ENCODE results near the gene PANX2.
"Not testable (repeated sequence)": the region's sequence is repeated elsewhere in the genome, so short reads cannot be mapped to it uniquely, and the experiment has no call there.

The PANX2 gene, protein sequence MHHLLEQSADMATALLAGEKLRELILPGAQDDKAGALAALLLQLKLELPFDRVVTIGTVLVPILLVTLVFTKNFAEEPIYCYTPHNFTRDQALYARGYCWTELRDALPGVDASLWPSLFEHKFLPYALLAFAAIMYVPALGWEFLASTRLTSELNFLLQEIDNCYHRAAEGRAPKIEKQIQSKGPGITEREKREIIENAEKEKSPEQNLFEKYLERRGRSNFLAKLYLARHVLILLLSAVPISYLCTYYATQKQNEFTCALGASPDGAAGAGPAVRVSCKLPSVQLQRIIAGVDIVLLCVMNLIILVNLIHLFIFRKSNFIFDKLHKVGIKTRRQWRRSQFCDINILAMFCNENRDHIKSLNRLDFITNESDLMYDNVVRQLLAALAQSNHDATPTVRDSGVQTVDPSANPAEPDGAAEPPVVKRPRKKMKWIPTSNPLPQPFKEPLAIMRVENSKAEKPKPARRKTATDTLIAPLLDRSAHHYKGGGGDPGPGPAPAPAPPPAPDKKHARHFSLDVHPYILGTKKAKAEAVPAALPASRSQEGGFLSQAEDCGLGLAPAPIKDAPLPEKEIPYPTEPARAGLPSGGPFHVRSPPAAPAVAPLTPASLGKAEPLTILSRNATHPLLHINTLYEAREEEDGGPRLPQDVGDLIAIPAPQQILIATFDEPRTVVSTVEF
- 0.41 to 3.5 reads per million in 2 donors for total RNA-seq

DNA sequence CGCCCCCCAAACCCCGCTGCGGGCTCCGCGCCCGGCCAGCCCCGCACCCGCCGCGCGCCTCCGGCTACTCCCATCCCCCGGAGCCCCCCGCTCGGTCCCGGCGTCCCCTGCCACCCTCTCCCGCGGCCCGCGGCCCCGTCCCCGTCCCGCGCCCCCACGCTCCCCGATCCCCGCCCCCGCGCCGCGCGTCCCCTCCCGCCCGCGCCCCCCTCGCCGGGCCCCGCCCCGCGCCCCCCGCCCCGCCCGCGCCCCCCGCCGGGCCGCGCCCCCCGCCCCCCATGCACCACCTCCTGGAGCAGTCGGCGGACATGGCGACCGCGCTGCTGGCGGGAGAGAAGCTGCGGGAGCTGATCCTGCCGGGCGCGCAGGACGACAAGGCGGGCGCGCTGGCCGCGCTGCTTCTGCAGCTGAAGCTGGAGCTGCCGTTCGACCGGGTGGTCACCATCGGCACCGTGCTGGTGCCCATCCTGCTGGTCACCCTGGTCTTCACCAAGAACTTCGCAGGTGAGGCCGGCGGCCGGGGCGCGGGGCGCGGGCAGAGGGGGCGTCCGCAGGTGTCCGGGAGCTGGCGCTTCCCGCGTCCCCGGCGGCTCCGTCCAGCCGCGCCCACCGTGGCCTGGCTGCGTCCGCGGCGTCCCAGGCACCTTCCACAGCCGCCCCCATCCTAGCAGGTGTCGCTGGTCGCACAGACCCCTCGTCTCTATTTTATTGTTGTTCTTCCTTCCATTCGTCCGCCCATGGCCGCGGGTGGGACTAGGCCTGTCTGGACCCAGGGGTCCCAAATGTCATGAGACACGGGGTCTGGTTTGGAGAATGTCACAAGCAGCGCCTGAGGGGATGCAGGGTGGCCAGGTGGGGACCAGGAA lies at the start of gene PANX2:
PANX2 (plus strand) TSS at position 279 of the 866 bp plus-strand sequence; CDS start at position 279, 0 bp downstream.
- DNase-seq = no peak

DNA sequence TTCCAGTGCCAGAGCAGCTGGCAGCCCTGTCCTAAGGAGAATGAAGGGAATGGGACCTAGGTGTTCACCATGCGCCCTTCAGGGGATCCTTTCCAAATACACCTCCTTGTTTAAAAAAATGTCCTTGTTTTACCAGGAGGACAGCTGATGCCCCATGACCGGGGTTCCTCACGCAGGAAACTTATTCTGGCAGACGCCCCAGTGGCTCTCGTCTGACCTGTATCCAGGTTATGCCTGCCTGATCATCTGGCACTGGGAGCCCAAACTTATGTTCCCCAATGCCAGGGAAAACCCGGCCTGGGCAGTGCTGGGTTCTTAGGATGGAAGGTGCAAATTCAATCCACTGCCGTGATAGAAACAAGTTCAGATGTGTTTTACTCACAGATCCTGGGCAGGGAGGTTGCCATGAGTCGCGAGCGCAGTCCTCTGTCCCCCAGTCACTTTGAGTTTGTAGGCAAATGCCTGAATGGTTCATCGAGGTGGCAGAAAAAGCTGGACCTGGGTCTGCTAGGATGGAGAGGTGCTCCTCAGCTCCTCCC lies 49.3 kb upstream of the PANX2 start:
- DNase-seq = no peak

DNA sequence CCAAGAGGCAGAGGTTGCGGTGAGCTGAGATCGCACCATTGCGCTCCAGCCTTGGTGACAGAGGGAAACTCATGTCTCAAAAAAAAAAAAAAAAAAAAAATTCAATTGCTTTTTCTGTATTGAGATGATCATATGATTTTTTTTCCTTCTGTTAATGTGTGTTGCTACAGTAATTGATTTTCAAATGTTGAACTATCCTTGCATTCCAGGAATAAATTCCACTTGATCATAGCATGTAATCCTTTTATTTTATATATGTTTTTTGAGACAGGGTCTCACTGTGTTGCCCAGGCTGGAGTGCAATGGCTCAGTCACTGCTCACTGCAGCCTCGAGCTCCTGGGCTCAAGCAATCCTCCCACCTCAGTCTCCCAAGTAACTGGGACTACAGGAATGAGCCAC lies 47.4 kb upstream of the PANX2 start:
- DNase-seq = no peak

DNA sequence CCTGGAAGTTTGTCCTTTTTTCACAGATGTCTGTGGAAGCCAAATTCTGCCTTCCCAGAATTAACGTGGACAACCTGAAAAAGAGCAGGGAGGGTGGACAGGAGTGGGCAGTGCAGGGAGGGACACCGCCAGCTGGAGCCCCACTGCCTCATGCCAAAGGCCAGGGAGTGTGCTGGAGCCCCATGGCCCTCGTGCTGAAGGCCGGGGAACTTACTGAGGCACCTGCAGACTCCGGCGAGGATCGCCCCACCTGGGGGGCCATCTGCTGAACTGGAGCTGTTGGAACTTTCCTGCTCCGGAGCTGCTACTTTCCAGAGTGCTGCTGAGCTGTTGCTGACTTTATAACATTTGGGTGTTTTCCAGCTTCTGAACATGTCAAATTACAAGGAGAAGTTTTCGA lies 45.5 kb upstream of the PANX2 start:
- no peak for DNase-seq

DNA sequence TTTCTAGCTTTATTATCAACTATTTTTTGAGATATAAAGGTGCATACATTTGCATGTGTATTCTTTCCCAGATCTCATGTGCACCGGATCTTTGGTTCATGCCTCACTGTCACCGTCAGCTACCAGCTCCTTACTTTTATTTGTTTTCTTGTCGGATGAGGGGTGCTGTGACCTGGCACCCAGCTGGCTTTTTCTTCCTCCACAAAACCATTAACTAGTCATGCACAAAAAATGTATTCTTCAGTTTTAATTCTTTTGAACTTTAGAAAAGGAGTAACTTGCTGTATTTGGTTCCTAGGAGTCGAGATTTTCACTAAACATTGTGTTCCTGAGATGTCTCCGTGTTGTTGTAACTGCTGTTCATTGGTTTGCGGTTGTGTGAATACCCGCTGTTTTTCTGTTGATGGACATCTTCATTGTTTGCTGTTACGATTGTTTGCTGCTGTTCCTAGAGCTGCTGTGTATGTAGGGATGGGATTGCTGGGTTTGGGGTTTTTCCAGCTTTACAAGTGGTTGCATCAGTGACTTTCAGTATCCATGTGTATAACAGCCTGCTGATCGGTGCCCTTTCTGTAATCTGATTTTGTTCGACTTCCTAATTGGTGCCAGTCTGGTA lies 41.3 kb upstream of the PANX2 start:
- no peak for DNase-seq

DNA sequence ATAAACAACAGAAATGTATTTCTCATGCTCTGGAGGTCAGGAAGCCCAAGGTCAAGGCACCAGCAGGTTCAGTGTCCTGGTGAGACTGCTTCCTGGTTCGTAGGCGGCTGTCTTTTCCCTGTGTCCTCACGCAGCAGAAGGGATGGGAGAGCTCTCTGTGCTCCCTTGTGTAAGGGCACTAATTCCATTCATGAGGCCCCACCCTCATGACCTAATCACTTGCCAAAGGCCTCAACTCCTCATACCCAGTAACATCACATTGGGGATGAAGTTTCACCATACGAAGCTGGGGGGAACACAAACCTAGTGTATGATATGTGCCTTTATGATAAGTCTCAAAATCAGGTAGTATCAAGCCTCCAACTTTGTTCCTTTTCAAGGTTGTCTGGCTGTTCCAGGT lies 38.6 kb upstream of the PANX2 start:
- DNase-seq = no peak

DNA sequence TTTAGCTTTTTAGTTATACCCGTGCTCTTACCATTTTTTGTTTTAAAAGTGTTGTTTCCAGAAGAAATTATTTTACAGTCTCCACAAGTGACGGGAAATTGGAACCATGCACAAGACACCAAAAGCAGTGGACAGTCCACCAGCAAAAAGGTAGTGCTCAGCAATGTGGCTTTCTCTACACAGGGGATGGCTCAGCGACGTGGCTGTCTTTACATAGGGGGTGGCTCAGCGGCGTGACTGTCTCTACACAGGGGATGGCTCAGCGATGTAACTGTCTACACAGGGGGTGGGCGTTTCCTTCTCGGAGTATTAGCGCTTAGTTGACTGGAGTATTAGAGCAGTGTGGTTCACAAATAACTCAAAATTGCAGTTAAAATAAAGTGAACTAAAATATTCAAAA lies 36.0 kb upstream of the PANX2 start:
- no peak for DNase-seq

DNA sequence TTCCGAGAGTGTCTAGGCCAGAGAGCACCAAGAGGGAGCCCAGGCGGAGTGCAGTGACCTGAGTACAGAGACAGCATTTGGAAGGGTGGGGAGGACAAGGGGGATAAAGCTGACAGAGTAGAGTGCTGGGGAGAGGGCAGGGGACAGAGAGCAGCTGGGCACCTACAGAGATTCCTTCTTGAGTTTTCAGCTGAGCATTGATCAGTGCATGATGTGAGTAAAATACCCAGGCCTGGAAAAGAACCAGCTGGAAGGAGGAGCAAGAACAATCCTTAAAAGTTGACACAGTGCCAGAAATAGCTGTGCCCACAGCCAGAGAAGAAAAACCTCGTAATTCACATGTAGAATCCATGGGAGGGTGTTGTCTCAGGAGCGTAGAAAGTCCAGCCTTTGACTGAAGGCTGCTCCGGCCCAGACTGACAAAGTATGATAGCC lies 33.9 kb upstream of the PANX2 start:
- DNase-seq = no peak

DNA sequence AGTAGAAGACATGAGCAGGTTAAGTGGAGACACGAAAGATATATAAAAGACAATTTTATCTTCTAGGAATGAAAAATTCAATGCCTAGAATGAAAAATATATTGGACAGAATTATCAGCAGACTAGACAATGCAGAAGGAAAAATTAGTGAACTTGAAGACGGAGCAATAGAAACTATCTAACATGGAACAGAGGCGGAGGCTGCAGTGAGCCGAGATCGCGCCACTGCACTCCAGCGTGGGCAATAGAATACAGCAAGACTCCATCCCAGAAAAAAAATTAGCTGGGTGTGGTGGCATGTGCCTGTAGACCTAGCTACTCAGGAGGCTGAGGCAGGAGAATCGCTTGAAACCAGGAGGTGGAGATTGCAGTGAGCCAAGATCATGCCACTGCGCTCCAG lies 33.3 kb upstream of the PANX2 start:
- not testable (repeated sequence) for DNase-seq

DNA sequence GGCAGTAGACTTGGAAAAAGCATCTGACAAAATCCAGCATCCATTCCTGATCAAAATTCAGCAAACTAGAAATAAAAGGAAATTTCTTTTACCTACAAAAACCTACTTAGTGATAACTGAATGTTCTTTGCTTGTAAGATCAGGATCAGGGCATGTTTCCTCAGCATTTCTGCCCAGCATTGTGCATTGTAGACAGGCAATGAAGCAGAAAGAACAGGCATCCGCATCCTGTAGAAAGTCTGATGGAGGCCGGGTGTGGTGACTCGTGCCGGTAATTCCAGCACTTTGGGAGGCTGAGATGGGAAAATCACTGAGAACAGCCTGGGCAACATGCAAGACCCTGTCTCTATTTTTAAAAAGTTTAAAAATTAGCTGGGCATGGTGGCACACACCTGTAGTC lies 32.5 kb upstream of the PANX2 start:
- DNase-seq = no peak

DNA sequence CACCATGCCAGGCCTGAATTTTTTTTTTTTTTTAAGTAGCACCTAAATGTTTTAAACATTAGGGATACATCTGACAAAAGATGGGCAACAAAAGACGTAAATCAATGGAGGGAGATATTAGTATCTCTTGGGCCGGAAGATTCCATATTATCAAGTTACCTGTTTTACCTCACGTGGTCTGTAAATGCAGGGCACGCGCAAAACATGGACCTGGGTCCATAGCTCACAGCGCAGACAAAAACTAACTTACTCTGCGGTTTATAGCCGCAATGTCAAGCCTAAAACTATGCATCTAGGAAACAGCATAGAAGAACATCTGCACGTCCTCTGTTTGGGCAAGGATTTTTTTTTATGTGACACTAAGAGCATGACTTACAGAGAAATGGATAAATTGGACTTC lies 31.5 kb upstream of the PANX2 start:
- DNase-seq = no peak

DNA sequence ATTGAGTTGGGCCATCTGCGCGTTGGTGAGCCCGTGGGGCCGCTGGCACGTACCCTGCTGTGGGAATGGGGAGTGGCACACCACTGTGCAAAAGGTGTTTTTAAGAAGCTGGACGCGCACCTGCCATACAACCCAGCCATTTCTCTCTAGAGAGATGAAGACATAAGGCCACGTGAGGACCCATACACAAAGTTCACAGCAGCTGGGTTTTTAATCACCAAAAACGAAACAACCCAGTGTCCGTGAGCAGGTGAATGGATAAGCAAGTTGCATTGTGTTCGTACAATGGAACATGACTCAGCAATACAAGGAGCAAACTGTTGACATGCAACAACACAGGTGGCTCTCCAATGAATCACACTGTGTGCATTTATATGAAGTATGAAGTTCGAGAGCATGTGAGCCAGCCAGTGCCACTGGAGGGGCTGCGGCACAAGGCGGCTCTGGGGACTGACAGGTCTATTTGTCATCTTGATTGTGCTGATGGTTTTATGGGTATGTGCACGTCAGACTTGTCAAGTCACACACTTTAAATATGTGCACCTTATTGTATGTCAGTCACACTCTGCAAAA lies 30.6 kb upstream of the PANX2 start:
- DNase-seq = no peak

DNA sequence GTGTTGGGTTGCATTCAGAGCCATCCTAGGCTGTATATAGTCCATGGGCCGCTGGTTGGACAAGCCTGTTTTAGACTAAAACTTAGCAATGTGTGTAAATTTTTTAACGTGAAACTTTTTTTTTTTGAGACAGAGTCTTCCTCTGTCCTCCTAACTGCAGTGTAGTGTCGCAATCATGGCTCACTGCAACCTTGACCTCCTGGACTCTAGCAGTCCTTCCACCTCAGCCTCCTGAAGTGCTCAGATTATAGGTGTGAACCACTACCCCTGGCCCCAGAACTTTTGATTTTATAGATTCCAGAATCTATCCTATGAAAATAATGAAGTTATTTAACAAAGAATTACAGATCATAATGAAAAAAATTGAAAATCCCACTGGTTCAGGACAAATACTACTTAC lies 29.9 kb upstream of the PANX2 start:
- no peak for DNase-seq

DNA sequence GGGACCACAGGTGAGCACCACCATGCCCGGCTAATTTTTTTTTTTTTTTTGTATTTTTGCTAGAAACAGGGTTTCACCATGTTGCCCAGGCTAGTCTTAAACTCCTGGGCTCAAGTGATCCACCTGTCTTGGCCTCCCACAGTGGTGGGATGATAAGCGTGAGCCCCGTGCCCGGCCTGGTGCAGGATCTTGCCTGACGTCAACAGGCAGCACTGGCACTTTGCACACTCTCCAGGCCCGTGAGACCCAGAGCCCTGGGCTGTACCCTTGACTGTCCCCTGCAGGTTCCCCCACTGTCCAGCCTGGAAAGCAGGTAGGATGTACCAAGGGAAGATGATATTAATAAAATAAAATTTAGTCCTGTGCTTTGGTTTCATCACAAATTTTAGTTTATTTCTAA lies 29.1 kb upstream of the PANX2 start:
- no peak for DNase-seq

DNA sequence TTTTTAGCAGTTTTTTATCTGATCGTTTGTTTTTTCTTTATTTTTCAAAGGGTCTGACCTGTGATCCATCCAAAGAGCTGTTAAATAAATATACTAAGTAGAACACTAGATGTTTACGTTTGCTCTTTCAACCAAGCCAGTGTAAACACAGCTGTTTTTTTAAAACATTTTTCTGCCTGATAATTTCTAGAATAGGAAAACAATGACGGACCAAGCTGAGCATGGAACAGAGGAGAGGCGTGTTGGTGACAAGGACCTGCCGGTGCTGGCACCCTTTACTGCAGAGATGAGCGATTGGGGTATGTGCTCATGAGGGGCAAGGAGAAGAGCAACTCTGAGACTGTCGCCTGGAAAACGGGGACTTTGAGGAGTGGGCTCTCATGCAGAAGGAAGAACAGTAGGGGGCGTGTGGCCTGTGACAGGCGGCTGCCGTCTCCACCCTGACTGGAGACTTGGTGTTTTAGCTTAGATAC lies 28.6 kb upstream of the PANX2 start:
- no peak for DNase-seq

DNA sequence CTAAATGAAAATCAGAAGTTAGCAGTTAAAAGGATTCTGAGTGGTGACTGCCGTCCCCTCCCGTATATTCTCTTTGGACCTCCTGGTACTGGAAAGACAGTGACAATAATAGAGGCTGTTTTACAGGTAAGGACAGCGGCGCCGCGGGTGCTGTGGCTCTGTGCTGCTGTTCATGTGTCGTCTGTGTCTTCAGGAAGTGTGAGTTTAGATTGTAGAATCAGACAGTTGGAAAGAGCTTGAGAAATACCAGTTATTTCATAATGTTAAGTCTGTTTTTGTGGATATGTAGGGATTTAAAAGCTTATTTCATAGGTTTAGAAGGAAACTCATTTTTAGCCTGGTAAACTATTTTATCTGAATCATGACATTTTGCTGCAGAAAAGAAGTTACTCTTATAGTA lies 27.4 kb upstream of the PANX2 start:
- no peak for DNase-seq

DNA sequence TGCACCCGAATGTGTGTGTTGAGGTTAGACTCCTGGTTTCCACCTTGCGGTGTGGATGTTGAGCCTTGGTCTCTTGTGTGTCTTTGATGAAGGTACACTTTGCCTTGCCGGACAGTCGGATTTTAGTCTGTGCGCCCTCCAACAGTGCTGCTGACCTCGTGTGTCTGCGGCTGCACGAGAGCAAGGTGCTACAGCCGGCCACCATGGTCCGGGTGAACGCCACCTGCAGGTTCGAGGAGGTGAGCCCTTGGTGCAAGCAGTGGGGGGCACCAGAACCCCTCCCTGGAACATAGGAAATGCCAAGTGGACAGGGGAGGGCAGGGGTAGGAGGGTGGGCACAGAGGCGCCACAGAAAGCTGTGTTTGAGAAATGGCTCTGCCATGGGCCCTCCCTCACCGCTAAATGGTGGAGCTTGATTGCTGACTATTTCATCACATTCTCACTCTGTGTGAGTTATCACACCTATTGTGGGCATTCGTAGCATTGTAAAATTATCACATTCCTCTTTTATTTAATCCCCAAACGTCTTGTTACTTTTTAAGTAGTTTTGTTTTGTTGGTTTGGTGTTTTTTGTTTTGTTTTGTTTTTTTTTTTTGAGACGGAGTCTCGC lies 26.4 kb upstream of the PANX2 start:
- DNase-seq = no peak

DNA sequence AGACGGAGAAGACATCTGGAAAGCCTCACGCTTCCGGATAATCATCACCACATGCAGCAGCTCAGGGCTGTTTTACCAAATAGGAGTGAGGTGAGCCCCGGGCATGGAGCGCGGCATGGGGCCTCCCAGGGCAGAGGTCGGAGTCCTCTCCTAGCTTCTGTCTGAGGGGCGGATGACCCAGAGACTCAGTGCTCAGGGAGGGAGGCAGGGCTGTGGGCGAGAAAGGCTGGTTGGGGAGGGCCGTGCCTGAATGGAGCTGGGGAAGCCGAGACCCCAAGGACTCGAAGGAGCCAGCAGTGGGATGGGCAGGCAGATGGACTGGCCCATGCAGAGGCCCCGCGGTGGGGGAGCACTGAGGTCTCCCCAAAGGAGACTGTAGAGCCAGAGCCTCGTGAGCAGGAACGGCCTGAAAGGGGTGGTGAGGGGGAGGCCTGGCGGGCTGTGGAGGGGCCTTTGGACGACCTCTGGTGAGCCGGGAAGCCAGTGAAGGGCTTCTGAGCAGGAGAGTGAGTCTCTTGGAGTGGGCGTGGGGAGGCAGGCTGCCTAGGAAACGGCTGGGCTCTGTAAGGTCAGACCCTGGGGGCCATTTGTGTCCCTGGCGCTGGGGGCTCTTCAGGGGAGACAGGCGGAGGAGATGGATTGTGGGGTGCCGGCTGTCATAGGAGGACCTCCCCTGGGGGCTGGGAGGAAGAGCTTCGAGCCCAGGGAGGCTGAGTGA lies 24.7 kb upstream of the PANX2 start:
- DNase-seq = no peak

DNA sequence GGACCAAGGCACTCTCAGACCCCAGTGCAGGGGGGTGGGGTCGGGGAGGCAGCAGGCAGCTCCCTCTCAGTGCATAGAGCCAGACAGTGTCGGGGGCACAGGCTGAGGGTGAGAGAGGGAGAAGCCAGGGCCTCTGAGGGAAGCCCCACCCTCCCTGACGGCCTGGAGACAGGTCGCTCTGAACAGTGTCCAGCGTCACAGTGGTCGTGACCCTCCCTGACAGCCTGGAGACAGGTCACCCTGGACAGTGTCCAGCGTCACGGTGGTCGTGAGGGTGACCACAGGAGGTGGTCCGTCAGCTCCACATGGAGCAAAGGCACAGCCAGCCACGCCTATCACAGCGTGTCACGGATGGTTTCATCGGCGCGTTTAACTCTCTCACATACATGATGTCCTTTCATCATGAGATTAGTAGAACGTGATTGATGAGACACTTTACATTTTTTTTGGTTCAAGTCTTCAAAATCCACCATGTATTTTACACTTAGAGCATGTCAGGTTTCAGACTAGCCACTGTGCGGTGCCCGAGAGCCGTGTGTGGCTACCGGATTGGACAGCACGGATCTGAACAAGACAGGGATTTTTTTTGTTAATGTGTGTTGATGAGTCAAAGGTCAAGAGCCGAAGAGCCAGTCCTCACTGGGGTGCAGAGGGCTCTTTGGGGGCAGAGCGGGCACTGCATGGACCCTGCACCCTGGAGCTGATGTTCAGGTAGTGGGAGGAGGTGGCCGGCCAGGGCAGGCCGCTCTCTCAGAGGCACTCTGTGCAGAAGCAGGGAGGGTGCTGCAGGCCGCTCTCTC lies 23.9 kb upstream of the PANX2 start:
- DNase-seq = no peak
